Central memory CD8-positive, alpha-beta T cell (primary cell): ENCODE results near the gene CLEC2A.
A peak's percentile ranks its signal among the peaks of the same experiment; 100 is the strongest.
"Not testable (repeated sequence)": the region's sequence is repeated elsewhere in the genome, so short reads cannot be mapped to it uniquely, and the experiment has no call there.

Source experiments
- ATAC-seq: fragments of 150-1000 bp; cut with Tn5 transposase; replicated peaks from 2 replicates; pipeline ENCODE4 v1.10.0; 2022; ENCODE audit warnings: mild to moderate bottlenecking, moderate FRiP score, moderate number of reproducible peaks; ENCODE audit not compliant: poor library complexity, severe bottlenecking; ENCODE audit errors: extremely low read depth
- DNase-seq, 2 donors: peaks; one replicate each; pipeline ENCODE4 v3.0.0; 2021; ENCODE audit warnings: low spot score in 2 of 2
- H3K27ac Mint-ChIP-seq: one replicate; pipeline ENCODE4 v1.8.0; 2022; ENCODE audit warnings: low read depth, mild to moderate bottlenecking, moderate library complexity, mixed read lengths
- H3K27me3 Mint-ChIP-seq: one replicate; pipeline ENCODE4 v1.8.0; 2022; ENCODE audit warnings: mixed read lengths
- H3K36me3 Mint-ChIP-seq: one replicate; pipeline ENCODE4 v1.8.0; 2022; ENCODE audit warnings: mild to moderate bottlenecking, moderate library complexity, mixed read lengths; ENCODE audit not compliant: insufficient read depth
- H3K4me1 Mint-ChIP-seq: one replicate; pipeline ENCODE4 v1.8.0; 2022; ENCODE audit warnings: mixed read lengths
- H3K4me3 Mint-ChIP-seq: one replicate; pipeline ENCODE4 v1.8.0; 2022; ENCODE audit warnings: mild to moderate bottlenecking, moderate library complexity, mixed read lengths
- H3K9me3 Mint-ChIP-seq: one replicate; pipeline ENCODE4 v1.8.0; 2022; ENCODE audit warnings: mixed read lengths

CLEC2A gene

DNA sequence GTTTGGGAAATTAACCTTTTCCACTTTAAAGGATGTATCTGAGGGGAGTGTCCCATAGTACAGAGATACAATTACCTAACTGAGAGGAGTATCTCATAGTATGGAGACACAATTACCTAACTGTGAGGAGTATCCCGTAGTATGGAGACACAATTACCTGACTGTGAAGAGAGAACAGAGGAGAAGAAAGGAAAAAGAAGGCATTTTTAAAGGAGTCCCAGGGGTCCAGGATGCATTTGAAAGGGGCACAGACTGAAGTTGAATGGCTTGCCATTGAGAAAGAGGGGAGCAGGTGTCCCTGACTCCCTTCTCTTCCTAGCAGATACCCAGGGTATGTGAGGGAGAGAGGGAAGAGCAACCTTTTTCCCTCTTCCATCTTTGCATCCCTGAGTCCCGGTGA is 33.0 kb downstream of the CLEC2A start:
- H3K27ac Mint-ChIP-seq = no peak overlapping the region
- ATAC-seq (no peak), DNase-seq (no peak)
- H3K9me3 Mint-ChIP-seq = no peaks in the 10 kb centered on the region
- peaks cover 9% of the 10 kb centered on the region for H3K27me3 Mint-ChIP-seq
- no peak overlapping the region for H3K4me3 Mint-ChIP-seq
- peaks cover 7% of the 10 kb centered on the region for H3K4me1 Mint-ChIP-seq
- no peaks in the 10 kb centered on the region for H3K36me3 Mint-ChIP-seq

DNA sequence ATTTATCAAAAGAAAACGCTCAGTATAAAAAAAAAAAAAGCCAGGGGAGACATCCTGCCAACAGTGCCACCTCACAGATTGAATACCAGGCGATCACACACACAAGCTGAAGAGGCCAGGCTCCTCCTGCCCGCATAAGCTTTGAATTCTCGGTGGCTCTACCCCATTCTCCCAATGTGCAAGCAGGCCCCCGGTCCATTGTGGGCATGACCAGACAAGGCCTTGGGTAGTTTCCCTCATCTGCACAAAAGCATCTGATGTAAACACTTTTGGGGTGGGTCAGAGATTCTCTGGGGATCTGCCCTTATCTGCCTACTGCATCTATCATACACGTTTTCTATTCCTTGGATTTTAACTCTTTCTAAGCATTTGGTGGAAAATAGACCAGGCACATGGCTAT is 34.6 kb downstream of the CLEC2A start:
- H3K9me3 Mint-ChIP-seq = no peaks in the 10 kb centered on the region
- H3K4me3 Mint-ChIP-seq = no peak overlapping the region
- no peaks in the 10 kb centered on the region for H3K36me3 Mint-ChIP-seq
- H3K4me1 Mint-ChIP-seq = peaks cover 13% of the 10 kb centered on the region
- no peak overlapping the region for H3K27ac Mint-ChIP-seq
- ATAC-seq = no peak
- H3K27me3 Mint-ChIP-seq = peaks cover 9% of the 10 kb centered on the region
- DNase-seq = no peak

DNA sequence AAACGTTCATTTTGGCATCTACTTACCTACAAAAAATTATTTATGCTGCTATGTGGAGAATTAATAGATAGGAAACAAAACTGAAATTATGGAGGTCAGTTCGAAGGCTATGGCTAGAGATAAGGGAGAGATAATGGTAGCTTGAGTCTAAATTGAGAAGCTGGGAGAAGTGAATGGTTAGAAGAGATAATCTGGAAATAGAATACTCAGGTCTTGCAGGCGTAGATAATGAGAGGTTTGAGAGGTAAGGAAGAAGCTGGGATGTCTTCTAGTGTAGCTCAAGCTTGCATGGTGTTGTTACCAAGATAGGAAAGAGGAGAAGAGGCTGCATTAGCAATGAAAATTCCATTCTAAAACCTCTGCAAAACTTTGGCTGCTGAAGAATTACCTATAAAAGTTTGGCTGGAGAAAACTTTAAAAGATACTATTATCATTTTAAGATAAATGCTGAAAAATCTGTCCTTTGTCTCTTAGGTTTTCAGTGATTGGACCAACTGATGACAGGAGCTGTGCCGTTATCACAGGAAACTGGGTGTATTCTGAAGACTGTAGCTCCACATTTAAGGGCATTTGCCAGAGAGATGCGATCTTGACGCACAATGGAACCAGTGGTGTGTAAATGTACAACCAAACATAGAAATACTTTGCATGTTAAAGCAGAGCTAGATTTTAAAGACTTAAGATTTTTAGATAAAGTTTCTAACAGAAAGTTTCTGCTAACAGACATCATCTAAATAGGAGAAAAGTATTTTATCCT is 36.8 kb downstream of the CLEC2A start:
- Mint-ChIP-seq H3K27ac (no peak overlapping the region), H3K36me3 (no peaks in the 10 kb centered on the region), H3K4me3 (no peak overlapping the region), H3K9me3 (no peaks in the 10 kb centered on the region), H3K4me1 (peaks cover 13% of the 10 kb centered on the region), H3K27me3 (peaks cover 9% of the 10 kb centered on the region)
- DNase-seq (no peak), ATAC-seq (no peak)

DNA sequence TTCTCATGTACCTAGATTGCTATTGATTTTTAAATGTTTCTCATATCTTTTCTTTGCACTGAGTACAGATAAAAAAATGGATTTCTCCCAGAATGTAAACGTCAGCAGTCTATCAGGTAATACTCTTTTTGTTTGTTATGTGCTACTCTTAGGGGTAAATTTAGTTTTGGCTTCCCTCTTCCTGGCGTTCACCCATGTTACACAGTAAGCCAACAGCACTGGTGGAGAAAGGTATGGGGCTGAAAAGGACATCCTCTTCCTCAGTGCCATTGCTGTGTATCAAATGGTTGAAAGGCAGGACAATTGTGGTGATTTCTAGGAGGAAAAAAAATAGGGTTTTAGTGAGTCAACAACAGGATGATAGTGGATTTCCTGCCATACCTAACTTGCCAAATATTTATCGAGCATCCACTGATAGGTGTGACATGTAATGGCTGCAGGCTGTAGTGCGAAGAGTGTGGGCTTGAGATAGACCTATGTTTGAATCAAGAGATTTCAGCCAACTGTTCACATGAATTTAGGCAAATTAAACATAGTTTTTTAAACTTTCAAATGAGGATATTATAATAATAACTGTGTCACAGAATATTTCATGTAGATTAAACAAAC is 43.4 kb downstream of the CLEC2A start:
- DNase-seq (no peak), ATAC-seq (peak; percentile 81)
- H3K27ac Mint-ChIP-seq = peak overlapping the region; percentile 80
- no peaks in the 10 kb centered on the region for H3K36me3 Mint-ChIP-seq
- H3K9me3 Mint-ChIP-seq = no peaks in the 10 kb centered on the region
- H3K4me1 Mint-ChIP-seq = peaks cover 12% of the 10 kb centered on the region
- H3K27me3 Mint-ChIP-seq = no peaks in the 10 kb centered on the region
- peak overlapping the region; percentile 9 for H3K4me3 Mint-ChIP-seq

DNA sequence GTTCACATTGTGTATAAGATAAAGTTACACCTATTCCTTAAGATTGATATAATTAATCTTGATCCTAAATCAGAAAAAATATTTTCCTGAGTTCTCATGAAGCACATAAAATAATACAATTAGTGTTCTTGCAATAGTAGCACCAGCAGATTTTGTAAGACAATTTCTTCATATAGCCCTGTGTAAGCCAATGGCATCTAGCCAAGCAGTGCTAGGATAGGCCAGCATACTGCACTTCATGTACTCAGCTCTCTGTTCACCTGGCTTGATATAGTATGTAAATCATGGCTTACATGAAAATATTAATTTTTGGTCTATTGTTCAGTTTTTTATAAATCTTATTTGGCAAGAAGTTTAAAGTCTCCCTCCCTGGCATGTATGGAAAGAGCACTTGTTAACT is 49.0 kb downstream of the CLEC2A start:
- Mint-ChIP-seq H3K4me1 (peaks cover 4% of the 10 kb centered on the region), H3K9me3 (no peaks in the 10 kb centered on the region)
- DNase-seq = no peak

DNA sequence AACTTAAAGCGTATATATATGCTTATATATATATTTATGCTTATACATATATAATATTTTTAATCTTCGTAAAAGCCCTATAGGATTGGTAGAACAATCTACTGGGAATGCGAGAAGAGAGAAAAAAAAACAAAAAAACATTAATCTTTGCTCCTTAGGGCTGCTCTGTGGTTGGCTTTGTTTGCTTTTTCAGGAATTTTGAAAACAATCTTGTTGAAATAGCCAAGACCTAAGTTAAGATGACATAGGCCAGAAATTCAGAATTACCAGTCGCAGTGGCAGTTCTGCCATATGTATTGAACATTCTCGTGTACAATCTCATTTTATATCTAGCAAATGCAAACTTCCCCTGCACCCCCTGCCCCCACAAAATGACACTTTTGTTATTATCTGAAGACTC is 50.2 kb downstream of the CLEC2A start:
- Mint-ChIP-seq H3K9me3 (no peaks in the 10 kb centered on the region), H3K27ac (no peak overlapping the region), H3K36me3 (peaks cover 2% of the 10 kb centered on the region), H3K4me1 (peaks cover 4% of the 10 kb centered on the region), H3K4me3 (no peak overlapping the region), H3K27me3 (no peaks in the 10 kb centered on the region)
- DNase-seq = no peak
- no peak for ATAC-seq

More for the DNA sequence above, 49.0 kb downstream of the CLEC2A start:
- Mint-ChIP-seq H3K4me3 (no peak overlapping the region), H3K36me3 (peaks cover 2% of the 10 kb centered on the region), H3K27ac (no peak overlapping the region), H3K27me3 (no peaks in the 10 kb centered on the region)
- no peak for ATAC-seq

DNA sequence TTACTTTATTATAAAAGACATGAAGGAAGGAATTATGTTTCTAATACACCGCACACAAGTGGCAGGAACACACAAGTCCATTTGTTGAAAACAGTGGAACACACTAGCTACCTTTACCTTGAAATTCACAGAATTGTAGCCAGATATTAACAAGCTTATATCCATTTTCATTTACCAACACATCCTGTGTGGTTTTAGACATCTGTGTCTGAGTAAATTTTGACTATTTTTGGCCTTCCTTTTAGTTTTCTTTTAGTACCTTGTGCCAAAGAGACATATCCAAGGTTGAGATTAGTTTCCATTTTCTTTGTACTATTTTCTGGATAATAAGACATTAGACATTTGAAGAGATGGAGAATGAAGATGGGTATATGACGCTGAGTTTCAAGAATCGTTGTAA is 50.9 kb downstream of the CLEC2A start, which contains the start of gene KLRF2:
Gene KLRF2 (plus strand): TSS at position 244 of the 400 bp plus-strand sequence. CDS start 107 bp downstream, at position 351.
- no peak for ATAC-seq
- Mint-ChIP-seq H3K36me3 (peaks cover 2% of the 10 kb centered on the region), H3K9me3 (no peaks in the 10 kb centered on the region), H3K4me1 (peaks cover 4% of the 10 kb centered on the region), H3K27me3 (no peaks in the 10 kb centered on the region), H3K27ac (no peak within 1 kb of the TSS), H3K4me3 (no peak within 1 kb of the TSS)
- DNase-seq = no peak

DNA sequence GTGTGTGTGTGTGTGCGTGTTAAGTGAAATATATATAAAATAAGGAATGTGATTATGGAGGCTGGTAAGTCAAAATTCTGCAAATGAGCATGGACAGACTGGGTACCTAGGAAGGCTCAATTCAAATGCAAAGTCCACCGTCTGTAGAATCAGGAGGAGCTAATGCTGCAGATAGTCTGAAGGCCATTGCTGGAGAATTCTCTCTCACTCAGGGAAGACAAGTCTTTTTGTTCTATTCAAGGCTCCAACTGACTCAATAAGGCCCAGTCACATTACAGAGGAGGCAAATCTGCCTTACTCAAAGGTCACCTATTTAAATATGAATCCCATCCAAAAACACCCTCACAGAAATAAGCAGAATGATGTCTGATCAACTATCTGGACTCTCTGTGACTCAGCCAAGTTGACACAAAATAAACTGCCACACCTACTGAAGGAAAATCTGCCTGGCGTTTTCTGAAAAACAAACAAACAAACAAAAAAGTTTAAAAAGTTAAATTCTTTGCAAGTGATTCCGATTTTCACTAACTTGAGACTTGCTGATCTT is 51.6 kb downstream of the CLEC2A start:
- Mint-ChIP-seq H3K4me1 (peaks cover 4% of the 10 kb centered on the region), H3K9me3 (no peaks in the 10 kb centered on the region), H3K4me3 (no peak overlapping the region), H3K36me3 (peaks cover 2% of the 10 kb centered on the region), H3K27me3 (no peaks in the 10 kb centered on the region), H3K27ac (no peak overlapping the region)
- ATAC-seq (no peak), DNase-seq (no peak)

DNA sequence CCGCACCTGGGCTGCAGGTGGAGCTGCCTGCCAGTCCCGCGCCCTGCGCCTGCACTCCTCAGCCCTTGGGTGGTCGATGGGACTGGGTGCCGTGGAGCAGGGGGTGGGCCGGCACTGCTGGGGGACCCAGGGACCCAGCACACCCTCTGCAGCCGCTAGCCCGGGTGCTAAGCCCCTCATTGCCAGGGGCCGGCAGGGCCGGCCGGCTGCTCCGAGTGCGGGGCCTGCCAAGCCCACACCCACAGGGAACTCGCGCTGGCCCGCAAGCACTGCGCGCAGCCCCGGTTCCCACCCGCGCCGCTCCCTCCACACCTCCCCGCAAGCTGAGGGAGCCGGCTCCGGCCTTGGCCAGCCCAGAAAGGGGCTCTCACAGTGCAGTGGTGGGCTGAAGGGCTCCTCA is 56.0 kb downstream of the CLEC2A start:
- not testable (repeated sequence) for H3K4me3 Mint-ChIP-seq, H3K36me3 Mint-ChIP-seq, H3K27me3 Mint-ChIP-seq, H3K4me1 Mint-ChIP-seq, H3K27ac Mint-ChIP-seq, H3K9me3 Mint-ChIP-seq, DNase-seq, ATAC-seq

DNA sequence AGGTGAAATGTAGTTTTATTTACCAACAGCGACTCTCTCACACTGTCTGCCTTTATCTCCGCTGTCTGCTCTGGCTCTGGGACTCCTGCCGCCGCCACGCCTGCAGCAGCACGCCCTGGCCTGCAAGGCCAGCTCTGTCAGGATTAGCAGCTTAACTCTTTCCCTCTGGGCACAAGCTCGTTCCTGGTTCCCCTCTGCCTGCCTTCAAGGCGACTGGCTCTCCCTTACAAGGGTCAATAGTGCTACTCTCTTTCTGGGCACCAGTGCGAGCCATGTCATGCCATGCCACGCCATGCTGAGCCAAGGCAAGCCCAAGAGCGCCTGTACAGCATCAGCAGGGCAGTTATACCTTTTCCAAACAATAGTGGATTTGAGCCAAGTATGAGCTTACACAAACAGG is 59.4 kb downstream of the CLEC2A start:
- Mint-ChIP-seq H3K27me3 (no peaks in the 10 kb centered on the region), H3K9me3 (no peaks in the 10 kb centered on the region), H3K4me1 (peaks cover 16% of the 10 kb centered on the region), H3K36me3 (peaks cover 8% of the 10 kb centered on the region), H3K4me3 (no peak overlapping the region), H3K27ac (no peak overlapping the region)
- ATAC-seq = no peak
- DNase-seq = no peak

DNA sequence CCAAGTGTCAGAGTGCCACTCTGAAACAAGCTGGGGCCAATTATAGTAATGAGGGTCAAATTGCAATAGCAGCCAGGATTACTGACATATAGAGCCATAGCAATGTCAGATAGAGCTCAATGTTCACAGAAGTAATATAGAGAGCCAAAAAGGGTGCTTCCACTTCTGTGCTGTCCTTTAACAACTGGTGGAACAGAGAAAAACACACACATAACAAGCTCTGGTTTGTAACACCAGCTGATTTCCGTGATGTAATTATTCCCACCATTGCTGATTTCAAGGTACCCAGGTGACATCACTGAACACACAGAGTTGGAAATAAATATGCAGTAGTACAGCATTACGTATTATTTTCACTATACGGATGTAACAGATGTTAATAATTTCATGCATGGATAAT is 60.0 kb downstream of the CLEC2A start:
- H3K27me3 Mint-ChIP-seq = no peaks in the 10 kb centered on the region
- no peak for ATAC-seq
- H3K4me1 Mint-ChIP-seq = peaks cover 16% of the 10 kb centered on the region
- no peak overlapping the region for H3K4me3 Mint-ChIP-seq
- H3K9me3 Mint-ChIP-seq = no peaks in the 10 kb centered on the region
- DNase-seq = no peak
- peaks cover 10% of the 10 kb centered on the region for H3K36me3 Mint-ChIP-seq
- no peak overlapping the region for H3K27ac Mint-ChIP-seq

DNA sequence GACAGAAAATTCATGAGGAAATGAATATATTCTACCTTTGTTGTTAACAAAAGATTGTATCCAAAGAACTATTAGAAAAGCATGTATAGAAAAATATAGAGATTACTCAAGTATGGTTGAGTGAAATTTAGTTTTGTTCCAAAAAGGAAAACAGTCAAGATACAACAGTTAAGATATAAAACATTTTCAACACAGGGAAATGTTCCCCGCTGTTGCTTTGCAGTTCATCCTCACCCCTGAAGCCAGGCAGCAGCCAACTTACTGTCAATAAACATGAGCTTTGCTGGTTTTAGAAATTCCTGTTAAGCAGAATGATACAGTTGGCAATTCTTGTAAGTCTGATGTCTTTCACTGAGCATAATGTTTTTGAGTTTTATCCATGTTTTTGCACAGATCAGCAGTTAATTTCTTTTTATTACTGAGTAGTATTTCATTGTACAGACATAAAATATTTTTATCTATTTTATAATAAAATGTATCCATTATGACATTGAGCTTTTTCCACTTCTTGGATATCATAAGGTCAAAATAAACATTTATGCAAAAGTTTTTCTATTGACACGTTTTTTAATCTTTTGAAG is 61.8 kb downstream of the CLEC2A start:
- DNase-seq = no peak
- Mint-ChIP-seq H3K36me3 (peaks cover 16% of the 10 kb centered on the region), H3K27me3 (no peaks in the 10 kb centered on the region), H3K27ac (peak overlapping the region; percentile 99), H3K9me3 (no peaks in the 10 kb centered on the region), H3K4me3 (peak overlapping the region; percentile 92), H3K4me1 (peaks cover 30% of the 10 kb centered on the region)
- no peak for ATAC-seq
